GM12891 (cell line): ENCODE measurements around the gene CHAC1.

Experiments
- DNase-seq: peaks from one replicate; pipeline ENCODE4 v3.0.0; 2011; ENCODE audit warnings: low spot score; ENCODE audit not compliant: insufficient read length
- FAIRE-seq: peaks from 2 replicates; lab custom pipeline; 2011; peaks lifted over from hg19 to GRCh38; lab: Jason Lieb, UNC
- PAX5 ChIP-seq: IDR thresholded peaks from 2 replicates; pipeline ENCODE4 v1.6.1; 2011; ENCODE audit warnings: low read length, moderate library complexity, mild to moderate bottlenecking; ENCODE audit not compliant: insufficient read depth, severe bottlenecking
- POLR2A ChIP-seq: IDR thresholded peaks from 2 replicates; pipeline ENCODE4 v1.6.1; 2011; ENCODE audit warnings: low read depth, low read length, control low read depth
- POLR2AphosphoS5 ChIP-seq: IDR thresholded peaks from 2 replicates; pipeline ENCODE4 v1.6.1; 2011; ENCODE audit warnings: low read depth, low read length, control low read depth
- POU2F2 ChIP-seq: IDR thresholded peaks from 2 replicates; pipeline ENCODE4 v1.6.1; 2011; ENCODE audit warnings: low read depth, mild to moderate bottlenecking, control low read depth, low read length, moderate library complexity
- SPI1 ChIP-seq: IDR thresholded peaks from 2 replicates; pipeline ENCODE4 v1.6.1; 2011; ENCODE audit warnings: low read depth, low read length, control low read depth
- TAF1 ChIP-seq: IDR thresholded peaks from 2 replicates; pipeline ENCODE4 v1.6.1; 2011; ENCODE audit warnings: low read depth, low read length, control low read depth

The CHAC1 gene

GRCh38 chr15:40982855-40983254 lies 29.6 kb downstream of the CHAC1 start:
- no peak for TF ChIP-seq POLR2A
- no peak for TF ChIP-seq SPI1
- no peak for TF ChIP-seq POLR2AphosphoS5
- no peak for TF ChIP-seq POU2F2
- no peak for DNase-seq
- no peak for FAIRE-seq

GRCh38 chr15:40984406-40984805 lies 31.1 kb downstream of the CHAC1 start:
- no peak for FAIRE-seq
- no peak for TF ChIP-seq SPI1
- TF ChIP-seq POLR2A = no peak
- no peak for TF ChIP-seq PAX5
- no peak for TF ChIP-seq TAF1
- no peak for TF ChIP-seq POLR2AphosphoS5
- TF ChIP-seq POU2F2 = no peak
- DNase-seq = no peak

DNA sequence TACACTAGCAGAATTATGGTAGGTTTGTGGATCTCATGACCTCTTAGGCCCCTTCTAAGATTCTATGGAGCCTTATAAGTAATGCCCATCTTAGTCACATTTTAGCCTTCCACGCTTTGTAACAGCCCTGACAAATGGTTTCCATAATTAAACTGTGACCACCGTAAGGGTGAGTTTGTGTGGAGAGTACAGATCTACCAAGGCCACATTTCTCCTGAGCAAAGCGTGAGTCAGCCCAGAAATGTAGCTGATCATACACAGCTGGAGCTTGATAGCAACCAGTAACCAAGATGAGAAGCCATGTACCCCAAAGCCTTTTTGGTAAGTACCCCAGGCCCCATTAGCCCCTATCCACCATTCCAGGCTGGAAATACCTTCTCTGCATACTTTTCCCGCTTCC lies 31.7 kb downstream of the CHAC1 start:
- DNase-seq = no peak
- TF ChIP-seq PAX5 (no peak), TAF1 (no peak), POU2F2 (no peak), POLR2A (no peak), SPI1 (no peak), POLR2AphosphoS5 (no peak)
- no peak for FAIRE-seq

- FAIRE-seq = no peak
- TF ChIP-seq SPI1 = no peak
- no peak for TF ChIP-seq POLR2AphosphoS5
- no peak for TF ChIP-seq PAX5
- TF ChIP-seq POU2F2 = no peak
- no peak for DNase-seq
Measured at GRCh38 chr15:40985541-40986330, 32.5 kb downstream of the CHAC1 start.

GRCh38 chr15:40986820-40987219 lies 33.5 kb downstream of the CHAC1 start:
- no peak for FAIRE-seq
- no peak for DNase-seq
- TF ChIP-seq POLR2A (no peak), PAX5 (no peak), POU2F2 (no peak), SPI1 (no peak), POLR2AphosphoS5 (no peak)

- no peak for FAIRE-seq
- DNase-seq = no peak
- no peak for TF ChIP-seq PAX5
- TF ChIP-seq POLR2A = no peak
- no peak for TF ChIP-seq POLR2AphosphoS5
- TF ChIP-seq TAF1 = no peak
- no peak for TF ChIP-seq POU2F2
- TF ChIP-seq SPI1 = no peak
Measured at GRCh38 chr15:40988156-40988555, 34.9 kb downstream of the CHAC1 start.

DNA sequence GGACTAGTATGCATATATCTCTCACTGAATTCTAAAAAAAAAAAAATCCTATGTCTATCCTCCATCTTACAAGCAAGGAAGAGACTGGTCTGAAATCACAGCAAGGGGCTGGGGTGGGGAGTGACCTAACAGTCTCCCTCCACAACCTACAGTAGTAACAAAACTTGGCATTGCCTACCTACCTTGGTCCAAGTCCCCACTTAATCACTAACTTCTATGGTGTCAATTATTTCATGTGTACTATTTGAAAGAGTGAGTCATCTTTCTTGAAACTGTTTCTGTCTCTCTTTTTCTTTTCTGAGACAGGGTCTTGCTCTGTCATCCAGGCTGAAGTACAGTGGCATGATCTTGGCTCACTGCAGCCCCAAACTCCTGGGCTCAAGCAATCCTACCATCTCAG lies 36.8 kb downstream of the CHAC1 start:
- TF ChIP-seq SPI1 = no peak
- TF ChIP-seq POU2F2 = no peak
- TF ChIP-seq TAF1 = no peak
- TF ChIP-seq POLR2A = no peak
- DNase-seq (no peak), FAIRE-seq (no peak)

DNA sequence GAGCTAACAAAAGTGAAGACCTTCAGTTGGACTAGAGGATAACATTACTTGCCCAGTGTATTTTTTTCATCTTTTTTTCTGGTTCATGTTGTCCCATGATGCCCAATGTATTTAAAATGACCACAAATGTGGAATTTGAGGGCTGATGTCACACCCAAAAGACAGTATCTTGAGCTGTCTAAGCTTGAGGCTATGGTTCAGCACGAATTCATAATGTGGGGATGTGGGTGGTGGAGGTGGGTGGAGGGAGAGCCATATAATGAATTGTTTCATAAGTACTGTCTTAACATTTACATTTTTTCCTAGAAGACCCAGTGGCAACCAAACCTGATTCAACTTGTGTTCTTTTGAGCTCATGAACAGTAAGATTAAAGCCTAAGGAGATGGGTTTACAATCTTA lies 37.5 kb downstream of the CHAC1 start:
- DNase-seq = no peak

GRCh38 chr15:40991355-40991754 lies 38.1 kb downstream of the CHAC1 start:
- TF ChIP-seq PAX5 (no peak), SPI1 (no peak), POLR2AphosphoS5 (no peak), POLR2A (no peak), POU2F2 (no peak), TAF1 (no peak)
- no peak for DNase-seq
- no peak for FAIRE-seq

More for the DNA sequence above, 37.5 kb downstream of the CHAC1 start:
- no peak for TF ChIP-seq POLR2A
- no peak for TF ChIP-seq TAF1
- no peak for TF ChIP-seq POU2F2
- no peak for TF ChIP-seq PAX5
- FAIRE-seq = no peak

DNA sequence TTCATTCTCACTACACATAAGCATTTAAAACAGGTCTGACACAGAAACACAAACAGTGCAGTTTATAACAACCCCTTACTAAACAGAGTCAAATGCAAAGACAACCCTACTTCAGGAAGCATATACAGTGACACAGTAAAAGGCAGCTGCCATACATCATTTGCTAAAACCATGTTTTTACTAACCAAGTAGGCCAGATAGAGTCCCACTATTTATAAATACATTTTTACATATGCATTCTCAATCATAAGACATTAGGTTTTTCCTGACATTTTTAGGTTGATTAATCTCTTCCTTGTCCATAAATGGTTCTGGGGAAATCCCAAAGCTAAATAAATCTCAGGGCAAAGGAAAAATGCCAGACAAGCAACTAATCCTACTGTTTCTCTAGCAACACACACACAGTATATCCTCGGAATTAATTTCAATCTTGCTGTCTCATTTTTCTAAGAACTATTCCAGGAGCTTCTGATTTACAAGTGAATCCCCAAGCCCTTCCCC lies 39.0 kb downstream of the CHAC1 start:
- FAIRE-seq (no peak), DNase-seq (no peak)
- TF ChIP-seq TAF1 (no peak), PAX5 (no peak), POLR2A (no peak), POLR2AphosphoS5 (no peak), POU2F2 (no peak), SPI1 (no peak)
